ENCODE measurements around the gene VSIR.

VSIR gene

GRCh38 chr10:71704816-71705215 lies 68.5 kb downstream of the VSIR start:
- no peaks in the 10 kb centered on the region for H3K27me3 ChIP-seq (ENCODE audit: low read depth, low read length)
- H3K4me3 ChIP-seq (ENCODE audit: low read depth in 1 of 2, low read length in 2 of 2): no peak overlapping the region
- no peaks in the 10 kb centered on the region for H3K36me3 ChIP-seq (ENCODE audit: control insufficient read depth in 1 of 2, insufficient read depth in 2 of 2, low read length in 2 of 2)
- H3K4me1 ChIP-seq (ENCODE audit: control insufficient read depth in 1 of 2, insufficient read depth in 2 of 2, low read length in 2 of 2): peaks cover 0 to 12% of the 10 kb centered on the region in 2 donors
- no peak overlapping the region for H3K27ac ChIP-seq (ENCODE audit: low read length)
- no peaks in the 10 kb centered on the region for H3K9me3 ChIP-seq (ENCODE audit: control insufficient read depth in 1 of 2, low read length in 2 of 2)

GRCh38 chr10:71703577-71703976 lies 69.7 kb downstream of the VSIR start:
- Histone ChIP-seq H3K27ac (ENCODE audit: low read length) (no peak overlapping the region), H3K36me3 (ENCODE audit: control insufficient read depth in 1 of 2, insufficient read depth in 2 of 2, low read length in 2 of 2) (no peaks in the 10 kb centered on the region), H3K27me3 (ENCODE audit: low read depth, low read length) (no peaks in the 10 kb centered on the region), H3K9me3 (ENCODE audit: control insufficient read depth in 1 of 2, low read length in 2 of 2) (no peaks in the 10 kb centered on the region), H3K4me1 (ENCODE audit: control insufficient read depth in 1 of 2, insufficient read depth in 2 of 2, low read length in 2 of 2) (peaks cover 0 to 8% of the 10 kb centered on the region in 2 donors), H3K4me3 (ENCODE audit: low read depth in 1 of 2, low read length in 2 of 2) (no peak overlapping the region)

- H3K27me3 ChIP-seq (ENCODE audit: low read depth, low read length): no peaks in the 10 kb centered on the region
- H3K36me3 ChIP-seq (ENCODE audit: control insufficient read depth in 1 of 2, insufficient read depth in 2 of 2, low read length in 2 of 2): no peaks in the 10 kb centered on the region
- no peak overlapping the region for H3K27ac ChIP-seq (ENCODE audit: low read length)
- H3K9me3 ChIP-seq (ENCODE audit: control insufficient read depth in 1 of 2, low read length in 2 of 2): no peaks in the 10 kb centered on the region
- no peak overlapping the region for H3K4me3 ChIP-seq (ENCODE audit: low read depth in 1 of 2, low read length in 2 of 2)
- peaks cover 0 to 7% of the 10 kb centered on the region in 2 donors for H3K4me1 ChIP-seq (ENCODE audit: control insufficient read depth in 1 of 2, insufficient read depth in 2 of 2, low read length in 2 of 2)
These were observed 71.7 kb downstream of the VSIR start for GRCh38 chr10:71701496-71702132.

- no peak overlapping the region for H3K27ac ChIP-seq (ENCODE audit: low read length)
- no peaks in the 10 kb centered on the region for H3K9me3 ChIP-seq (ENCODE audit: control insufficient read depth in 1 of 2, low read length in 2 of 2)
- peaks cover 0 to 9% of the 10 kb centered on the region in 2 donors for H3K4me1 ChIP-seq (ENCODE audit: control insufficient read depth in 1 of 2, insufficient read depth in 2 of 2, low read length in 2 of 2)
- no peak overlapping the region for H3K4me3 ChIP-seq (ENCODE audit: low read depth in 1 of 2, low read length in 2 of 2)
- no peaks in the 10 kb centered on the region for H3K36me3 ChIP-seq (ENCODE audit: control insufficient read depth in 1 of 2, insufficient read depth in 2 of 2, low read length in 2 of 2)
- no peaks in the 10 kb centered on the region for H3K27me3 ChIP-seq (ENCODE audit: low read depth, low read length)
These were observed 72.5 kb downstream of the VSIR start for GRCh38 chr10:71700731-71701368.

- no peaks in the 10 kb centered on the region for H3K9me3 ChIP-seq (ENCODE audit: control insufficient read depth in 1 of 2, low read length in 2 of 2)
- no peak overlapping the region for H3K27ac ChIP-seq (ENCODE audit: low read length)
- no peak overlapping the region for H3K4me3 ChIP-seq (ENCODE audit: low read depth in 1 of 2, low read length in 2 of 2)
- no peaks in the 10 kb centered on the region for H3K36me3 ChIP-seq (ENCODE audit: control insufficient read depth in 1 of 2, insufficient read depth in 2 of 2, low read length in 2 of 2)
- peaks cover 5 to 12% of the 10 kb centered on the region in 2 donors for H3K4me1 ChIP-seq (ENCODE audit: control insufficient read depth in 1 of 2, insufficient read depth in 2 of 2, low read length in 2 of 2)
- no peaks in the 10 kb centered on the region for H3K27me3 ChIP-seq (ENCODE audit: low read depth, low read length)
These were observed 74.6 kb downstream of the VSIR start for GRCh38 chr10:71698737-71699136.

GRCh38 chr10:71697938-71698709 lies 75.2 kb downstream of the VSIR start:
- Histone ChIP-seq H3K36me3 (ENCODE audit: control insufficient read depth in 1 of 2, insufficient read depth in 2 of 2, low read length in 2 of 2) (no peaks in the 10 kb centered on the region), H3K27ac (ENCODE audit: low read length) (no peak overlapping the region), H3K27me3 (ENCODE audit: low read depth, low read length) (no peaks in the 10 kb centered on the region), H3K9me3 (ENCODE audit: control insufficient read depth in 1 of 2, low read length in 2 of 2) (no peaks in the 10 kb centered on the region), H3K4me3 (ENCODE audit: low read depth in 1 of 2, low read length in 2 of 2) (no peak overlapping the region), H3K4me1 (ENCODE audit: control insufficient read depth in 1 of 2, insufficient read depth in 2 of 2, low read length in 2 of 2) (peaks cover 8 to 12% of the 10 kb centered on the region in 2 donors)
